ENCODE results near the gene MORN3.

The MORN3 gene

GRCh38 chr12:121602766-121603165 is 66.7 kb downstream of the MORN3 start:
- no peak for DNase-seq (ENCODE audit: low spot score)

- DNase-seq (ENCODE audit: low spot score), result no peak
These were observed 68.6 kb downstream of the MORN3 start for GRCh38 chr12:121600702-121601336.
